ENCODE results near the gene C1QTNF3.

C1QTNF3 gene

DNA sequence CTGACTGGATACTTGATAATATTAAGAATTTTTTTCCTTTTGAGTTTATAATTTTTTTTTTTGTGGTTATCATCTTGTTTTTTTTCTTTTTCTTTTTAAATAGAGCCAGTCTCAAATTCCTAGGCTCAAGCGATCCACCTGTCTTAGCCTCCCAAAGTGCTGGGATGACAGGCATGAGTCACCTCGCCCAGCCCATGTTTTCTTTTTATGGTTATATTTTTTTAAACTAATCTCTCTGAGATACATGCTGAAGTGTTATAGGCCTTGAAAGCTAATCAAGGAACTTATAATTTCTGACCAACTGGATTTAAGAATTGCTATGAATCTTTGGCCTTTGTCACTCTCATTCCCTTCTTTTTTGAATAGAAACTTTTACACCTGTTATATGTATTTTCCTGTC lies 28.4 kb downstream of the C1QTNF3 start:
- Histone ChIP-seq H3K4me3 (ENCODE audit: low read length) (no peak overlapping the region), H4K20me1 (ENCODE audit: control insufficient read depth, insufficient read depth, low read depth, low read length) (no peaks in the 10 kb centered on the region), H3K4me1 (ENCODE audit: control insufficient read depth, low read length) (peaks cover 2% of the 10 kb centered on the region), H3K27ac (ENCODE audit: low read depth, low read length) (no peak overlapping the region), H3F3A (ENCODE audit: control insufficient read depth, insufficient read depth) (no peaks in the 10 kb centered on the region), H3K36me3 (ENCODE audit: control insufficient read depth, low read length) (no peaks in the 10 kb centered on the region), H3K4me2 (ENCODE audit: low read length) (no peak overlapping the region), H3K9me2 (replicated peaks; ENCODE audit: control insufficient read depth, low read length) (no peaks in the 10 kb centered on the region), H3K9me3 (ENCODE audit: control insufficient read depth, insufficient read depth, low read length) (no peaks in the 10 kb centered on the region), H3K79me2 (ENCODE audit: control insufficient read depth, low read length) (no peaks in the 10 kb centered on the region), H3K27me3 (ENCODE audit: control insufficient read depth, low read length) (peaks cover 6% of the 10 kb centered on the region; the same call in 1 of the 2 replicates)
- no peak for TF ChIP-seq EZH2phosphoT487 (IDR thresholded peaks at IDR 0.05; ENCODE audit: borderline replicate concordance, low read length)
- TF ChIP-seq, protein P1, sequence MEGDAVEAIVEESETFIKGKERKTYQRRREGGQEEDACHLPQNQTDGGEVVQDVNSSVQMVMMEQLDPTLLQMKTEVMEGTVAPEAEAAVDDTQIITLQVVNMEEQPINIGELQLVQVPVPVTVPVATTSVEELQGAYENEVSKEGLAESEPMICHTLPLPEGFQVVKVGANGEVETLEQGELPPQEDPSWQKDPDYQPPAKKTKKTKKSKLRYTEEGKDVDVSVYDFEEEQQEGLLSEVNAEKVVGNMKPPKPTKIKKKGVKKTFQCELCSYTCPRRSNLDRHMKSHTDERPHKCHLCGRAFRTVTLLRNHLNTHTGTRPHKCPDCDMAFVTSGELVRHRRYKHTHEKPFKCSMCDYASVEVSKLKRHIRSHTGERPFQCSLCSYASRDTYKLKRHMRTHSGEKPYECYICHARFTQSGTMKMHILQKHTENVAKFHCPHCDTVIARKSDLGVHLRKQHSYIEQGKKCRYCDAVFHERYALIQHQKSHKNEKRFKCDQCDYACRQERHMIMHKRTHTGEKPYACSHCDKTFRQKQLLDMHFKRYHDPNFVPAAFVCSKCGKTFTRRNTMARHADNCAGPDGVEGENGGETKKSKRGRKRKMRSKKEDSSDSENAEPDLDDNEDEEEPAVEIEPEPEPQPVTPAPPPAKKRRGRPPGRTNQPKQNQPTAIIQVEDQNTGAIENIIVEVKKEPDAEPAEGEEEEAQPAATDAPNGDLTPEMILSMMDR (IDR thresholded peaks at IDR 0.05; ENCODE audit: low read depth, low read length, poor library complexity, severe bottlenecking): no peak

DNA sequence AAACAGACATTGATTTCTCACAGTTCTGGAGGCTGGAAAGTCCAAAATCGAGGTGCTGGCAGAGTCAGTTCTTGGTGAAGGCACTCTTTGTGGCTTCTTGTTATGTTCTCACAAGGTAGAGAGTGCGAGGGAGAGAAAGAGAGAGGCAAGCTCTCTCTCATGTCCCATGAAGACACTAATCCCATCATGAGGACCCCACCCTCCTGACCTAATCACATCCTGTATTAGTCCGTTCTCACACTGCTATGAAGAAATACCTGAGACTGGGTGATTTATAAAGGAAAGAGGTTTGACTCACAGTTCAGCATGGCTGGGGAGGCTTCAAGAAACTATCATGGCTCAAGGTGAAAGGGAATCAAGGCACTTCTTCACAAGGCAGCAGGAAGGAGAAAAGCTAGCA lies 29.5 kb downstream of the C1QTNF3 start:
- Histone ChIP-seq H3K27ac (ENCODE audit: low read depth, low read length) (no peak overlapping the region), H3K27me3 (ENCODE audit: control insufficient read depth, low read length) (peaks cover 6% of the 10 kb centered on the region; the same call in 1 of the 2 replicates), H3K9me3 (ENCODE audit: control insufficient read depth, insufficient read depth, low read length) (no peaks in the 10 kb centered on the region), H3K4me2 (ENCODE audit: low read length) (no peak overlapping the region), H3K79me2 (ENCODE audit: control insufficient read depth, low read length) (no peaks in the 10 kb centered on the region), H3K4me3 (ENCODE audit: low read length) (no peak overlapping the region), H4K20me1 (ENCODE audit: control insufficient read depth, insufficient read depth, low read depth, low read length) (no peaks in the 10 kb centered on the region), H3K4me1 (ENCODE audit: control insufficient read depth, low read length) (peaks cover 13% of the 10 kb centered on the region), H3F3A (ENCODE audit: control insufficient read depth, insufficient read depth) (no peaks in the 10 kb centered on the region), H3K9me2 (replicated peaks; ENCODE audit: control insufficient read depth, low read length) (no peaks in the 10 kb centered on the region), H3K36me3 (ENCODE audit: control insufficient read depth, low read length) (no peaks in the 10 kb centered on the region)
- no peak for TF ChIP-seq EZH2phosphoT487 (IDR thresholded peaks at IDR 0.05; ENCODE audit: borderline replicate concordance, low read length)
- TF ChIP-seq, protein P1 (IDR thresholded peaks at IDR 0.05; ENCODE audit: low read depth, low read length, poor library complexity, severe bottlenecking): no peak

DNA sequence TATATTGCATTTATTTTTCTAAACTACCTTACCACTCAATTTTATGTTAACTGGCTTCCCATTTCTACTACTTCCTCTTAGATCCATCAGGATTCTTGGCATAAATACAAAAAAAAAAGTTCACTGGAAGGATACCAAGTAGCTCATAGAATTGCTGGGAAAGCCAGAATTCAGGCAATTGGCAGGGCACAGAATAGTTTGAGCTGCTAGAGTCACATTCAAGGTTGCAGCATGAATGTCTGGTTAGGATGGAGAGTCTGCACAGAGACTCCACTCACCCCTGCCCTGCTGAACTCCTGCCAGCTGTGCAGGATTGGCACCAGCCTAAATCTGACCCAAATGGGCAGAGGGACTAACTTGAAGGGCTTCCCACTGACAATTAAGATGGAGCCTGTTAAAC lies 30.2 kb downstream of the C1QTNF3 start:
- no peak overlapping the region for H3K4me3 ChIP-seq (ENCODE audit: low read length)
- TF ChIP-seq, protein P1 (IDR thresholded peaks at IDR 0.05; ENCODE audit: low read depth, low read length, poor library complexity, severe bottlenecking): no peak
- no peak for TF ChIP-seq EZH2phosphoT487 (IDR thresholded peaks at IDR 0.05; ENCODE audit: borderline replicate concordance, low read length)
- H3K27ac ChIP-seq (ENCODE audit: low read depth, low read length): no peak overlapping the region
- H3K9me2 ChIP-seq (replicated peaks; ENCODE audit: control insufficient read depth, low read length): no peaks in the 10 kb centered on the region
- H3F3A ChIP-seq (ENCODE audit: control insufficient read depth, insufficient read depth): no peaks in the 10 kb centered on the region
- H3K4me1 ChIP-seq (ENCODE audit: control insufficient read depth, low read length): peaks cover 15% of the 10 kb centered on the region
- no peak overlapping the region for H3K4me2 ChIP-seq (ENCODE audit: low read length)
- no peaks in the 10 kb centered on the region for H4K20me1 ChIP-seq (ENCODE audit: control insufficient read depth, insufficient read depth, low read depth, low read length)
- H3K36me3 ChIP-seq (ENCODE audit: control insufficient read depth, low read length): no peaks in the 10 kb centered on the region
- H3K9me3 ChIP-seq (ENCODE audit: control insufficient read depth, insufficient read depth, low read length): no peaks in the 10 kb centered on the region
- H3K79me2 ChIP-seq (ENCODE audit: control insufficient read depth, low read length): no peaks in the 10 kb centered on the region
- peaks cover 6% of the 10 kb centered on the region; the same call in 1 of the 2 replicates for H3K27me3 ChIP-seq (ENCODE audit: control insufficient read depth, low read length)

Measured in DOHH2 (cell line).